Coronary artery (tissue), 2 donors: Measurements from ENCODE around the gene NFXL1.

Experiments
- DNase-seq: peaks from one replicate; pipeline ENCODE4 v3.0.0-alpha.2; 2017; ENCODE audit warnings: low spot score
- H3K27ac ChIP-seq, 2 donors: fragments of 200-600 bp; sonication (generic); one replicate each; pipeline ENCODE4 v1.5.1; 2016 to 2019
- H3K4me3 ChIP-seq: fragments of 200-600 bp; sonication (generic); 2 replicates; pipeline ENCODE4 v1.5.1; 2016; ENCODE audit warnings: mild to moderate bottlenecking, moderate library complexity
- TF ChIP-seq, protein P1 (sequence below): fragments of 200-600 bp; sonication (generic); IDR thresholded peaks from one replicate; pipeline ENCODE4 v1.5.1; 2019; ENCODE audit warnings: antibody characterized with exemption

The NFXL1 gene

DNA sequence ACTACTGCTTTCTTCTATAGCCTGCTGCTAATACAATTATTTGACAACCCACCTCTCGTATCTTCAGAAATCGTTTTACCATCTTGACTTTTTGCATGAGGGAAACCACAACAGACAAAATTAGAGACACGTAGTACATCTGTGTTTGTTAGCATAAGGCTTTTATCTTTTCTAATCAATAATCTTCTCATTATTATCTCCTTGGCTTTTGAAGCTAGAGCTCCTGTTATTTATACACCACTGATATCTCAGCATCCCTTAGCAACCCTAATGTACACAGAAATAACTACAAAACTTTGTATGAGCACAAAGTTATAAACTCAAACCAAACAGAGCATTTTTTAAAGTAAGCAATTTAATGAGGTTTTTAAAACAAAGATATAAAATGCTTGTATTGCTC, 116.2 kb downstream of the NFXL1 start:
- H3K27ac ChIP-seq = no peak overlapping the region
- TF ChIP-seq, protein P1, sequence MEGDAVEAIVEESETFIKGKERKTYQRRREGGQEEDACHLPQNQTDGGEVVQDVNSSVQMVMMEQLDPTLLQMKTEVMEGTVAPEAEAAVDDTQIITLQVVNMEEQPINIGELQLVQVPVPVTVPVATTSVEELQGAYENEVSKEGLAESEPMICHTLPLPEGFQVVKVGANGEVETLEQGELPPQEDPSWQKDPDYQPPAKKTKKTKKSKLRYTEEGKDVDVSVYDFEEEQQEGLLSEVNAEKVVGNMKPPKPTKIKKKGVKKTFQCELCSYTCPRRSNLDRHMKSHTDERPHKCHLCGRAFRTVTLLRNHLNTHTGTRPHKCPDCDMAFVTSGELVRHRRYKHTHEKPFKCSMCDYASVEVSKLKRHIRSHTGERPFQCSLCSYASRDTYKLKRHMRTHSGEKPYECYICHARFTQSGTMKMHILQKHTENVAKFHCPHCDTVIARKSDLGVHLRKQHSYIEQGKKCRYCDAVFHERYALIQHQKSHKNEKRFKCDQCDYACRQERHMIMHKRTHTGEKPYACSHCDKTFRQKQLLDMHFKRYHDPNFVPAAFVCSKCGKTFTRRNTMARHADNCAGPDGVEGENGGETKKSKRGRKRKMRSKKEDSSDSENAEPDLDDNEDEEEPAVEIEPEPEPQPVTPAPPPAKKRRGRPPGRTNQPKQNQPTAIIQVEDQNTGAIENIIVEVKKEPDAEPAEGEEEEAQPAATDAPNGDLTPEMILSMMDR = no peak

More for the DNA sequence above, 116.2 kb downstream of the NFXL1 start:
- DNase-seq = no peak
- no peak overlapping the region for H3K4me3 ChIP-seq
